HFFc6 (cell line): ENCODE results near the gene FOXP1. TPM values are rescaled to one million over a fixed set of nuclear protein-coding genes. Genes with fewer than 3 reads are reported as not detected.

Source experiments
- DNase-seq: peaks from one replicate; pipeline ENCODE4 v3.0.0-alpha.2; 2018
- H3K27ac Mint-ChIP-seq: 2 replicates; pipeline ENCODE4 v1.8.0; 2020; ENCODE audit warnings: mild to moderate bottlenecking, mixed read lengths
- H3K27me3 Mint-ChIP-seq: 2 replicates; pipeline ENCODE4 v1.8.0; 2021; ENCODE audit warnings: mild to moderate bottlenecking, moderate library complexity, mixed read lengths; ENCODE audit not compliant: insufficient read depth
- H3K36me3 Mint-ChIP-seq: 2 replicates; pipeline ENCODE4 v1.8.0; 2021; ENCODE audit warnings: low read depth, mixed read lengths
- H3K4me1 Mint-ChIP-seq: 2 replicates; pipeline ENCODE4 v1.8.0; 2020; ENCODE audit warnings: low read depth, mixed read lengths
- H3K4me3 Mint-ChIP-seq: 2 replicates; pipeline ENCODE4 v1.8.0; 2020; ENCODE audit warnings: mild to moderate bottlenecking, moderate library complexity, mixed read lengths
- H3K9me3 Mint-ChIP-seq: 2 replicates; pipeline ENCODE4 v1.8.0; 2020; ENCODE audit warnings: mild to moderate bottlenecking, mixed read lengths
- CTCF ChIP-seq: fragments of 200-600 bp; sonication (generic); IDR thresholded peaks from 2 replicates; pipeline ENCODE4 v1.5.0; 2021; ENCODE audit warnings: antibody characterized with exemption, mild to moderate bottlenecking
- total RNA-seq, 6 experiments: library from RNA; stranded (reverse); fragmentation: NEBNext Ultra II Directional; extraction: Animal tissue kit (Norgen Biotek cat#: 25700); gene quantifications; 2 replicates in 1 of 6; 3 replicates in 5 of 6; pipeline ENCODE4 v1.2.3, GENCODE V29; 2021

The FOXP1 gene
- total RNA-seq, 6 experiments from 2014 or later, result 32.2 to 59.3 (median 52.0) TPM

- TF ChIP-seq CTCF, result no peak
- Mint-ChIP-seq H3K27me3 (no peaks in the 10 kb centered on the region), H3K4me1 (peaks cover 4% of the 10 kb centered on the region; the same call in 1 of the 2 replicates), H3K27ac (no peak overlapping the region), H3K4me3 (no peak overlapping the region), H3K9me3 (no peaks in the 10 kb centered on the region), H3K36me3 (no peaks in the 10 kb centered on the region; the same call in 1 of the 2 replicates)
- DNase-seq, result no peak
These were observed 315.0 kb downstream of the FOXP1 start for GRCh38 chr3:71268462-71268999.

GRCh38 chr3:71266875-71267274 lies 316.7 kb downstream of the FOXP1 start:
- Mint-ChIP-seq H3K27ac (no peak overlapping the region), H3K4me3 (no peak overlapping the region), H3K9me3 (no peaks in the 10 kb centered on the region), H3K27me3 (no peaks in the 10 kb centered on the region), H3K36me3 (no peaks in the 10 kb centered on the region; the same call in 1 of the 2 replicates), H3K4me1 (peaks cover 4% of the 10 kb centered on the region; the same call in 1 of the 2 replicates)
- no peak for TF ChIP-seq CTCF
- no peak for DNase-seq

- no peaks in the 10 kb centered on the region for H3K9me3 Mint-ChIP-seq
- H3K4me1 Mint-ChIP-seq, result peaks cover 4% of the 10 kb centered on the region; the same call in 1 of the 2 replicates
- H3K36me3 Mint-ChIP-seq, result no peaks in the 10 kb centered on the region; the same call in 1 of the 2 replicates
- no peak for TF ChIP-seq CTCF
- no peaks in the 10 kb centered on the region for H3K27me3 Mint-ChIP-seq
- no peak overlapping the region for H3K4me3 Mint-ChIP-seq
- no peak for DNase-seq
- H3K27ac Mint-ChIP-seq, result no peak overlapping the region
These were observed 318.1 kb downstream of the FOXP1 start for GRCh38 chr3:71265365-71265915.

- H3K9me3 Mint-ChIP-seq, result no peaks in the 10 kb centered on the region
- no peak for TF ChIP-seq CTCF
- no peaks in the 10 kb centered on the region for H3K27me3 Mint-ChIP-seq
- DNase-seq, result no peak
- peaks cover 4% of the 10 kb centered on the region; the same call in 1 of the 2 replicates for H3K4me1 Mint-ChIP-seq
- no peaks in the 10 kb centered on the region; the same call in 1 of the 2 replicates for H3K36me3 Mint-ChIP-seq
- no peak overlapping the region for H3K4me3 Mint-ChIP-seq
- H3K27ac Mint-ChIP-seq, result no peak overlapping the region
These were observed 318.7 kb downstream of the FOXP1 start for GRCh38 chr3:71264840-71265239.

GRCh38 chr3:71262364-71263265 lies 320.9 kb downstream of the FOXP1 start:
- TF ChIP-seq CTCF, result no peak
- Mint-ChIP-seq H3K4me1 (peaks cover 26% of the 10 kb centered on the region), H3K9me3 (no peaks in the 10 kb centered on the region), H3K27me3 (no peaks in the 10 kb centered on the region), H3K27ac (no peak overlapping the region), H3K4me3 (no peak overlapping the region), H3K36me3 (no peaks in the 10 kb centered on the region; the same call in 1 of the 2 replicates)
- no peak for DNase-seq
